ENCODE results near the gene NKAIN4. TPM values are rescaled to one million over a fixed set of nuclear protein-coding genes. Genes with fewer than 3 reads are reported as not detected.

The NKAIN4 gene
- total and polyA plus RNA-seq, 2 experiments from 2014 or later, result 12.6 to 13.2 TPM

DNA sequence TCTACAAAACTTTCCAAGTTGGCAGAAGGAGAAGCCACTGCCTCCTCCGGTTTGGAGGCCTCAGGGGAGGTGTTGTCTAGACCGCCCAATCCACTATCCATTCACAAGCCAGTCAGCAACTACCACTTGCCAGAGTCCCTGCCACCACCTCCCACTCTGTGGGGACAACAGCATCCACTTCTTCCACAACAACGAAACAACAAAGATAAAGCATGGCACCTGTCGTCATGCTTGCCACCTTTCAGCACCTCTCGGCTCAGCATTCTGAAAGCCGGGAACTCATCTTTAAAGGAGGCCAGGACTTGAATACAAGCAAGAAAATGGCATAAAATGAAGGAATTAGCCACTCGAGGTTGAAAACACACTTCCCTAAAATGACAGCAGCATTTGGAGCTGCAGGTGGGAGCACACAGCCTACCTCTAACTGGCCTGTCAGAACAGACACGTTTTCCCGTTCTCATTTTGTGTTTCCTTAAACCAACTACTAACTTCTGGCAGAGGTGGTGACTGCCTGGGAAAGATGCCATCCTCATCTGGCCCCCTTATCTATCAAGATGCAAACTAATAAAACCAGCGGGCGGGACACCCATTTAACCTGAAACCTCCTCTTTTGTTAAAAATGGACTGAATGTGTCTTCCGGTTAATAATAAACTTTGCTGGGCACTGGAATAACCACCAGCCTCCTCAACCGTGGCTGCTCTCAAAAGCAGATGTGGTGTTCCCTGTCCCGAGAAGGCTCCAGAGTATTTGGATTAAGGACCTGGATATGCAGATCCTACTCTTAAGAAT lies 60.1 kb downstream of the NKAIN4 start:
- TF ChIP-seq, protein P1, sequence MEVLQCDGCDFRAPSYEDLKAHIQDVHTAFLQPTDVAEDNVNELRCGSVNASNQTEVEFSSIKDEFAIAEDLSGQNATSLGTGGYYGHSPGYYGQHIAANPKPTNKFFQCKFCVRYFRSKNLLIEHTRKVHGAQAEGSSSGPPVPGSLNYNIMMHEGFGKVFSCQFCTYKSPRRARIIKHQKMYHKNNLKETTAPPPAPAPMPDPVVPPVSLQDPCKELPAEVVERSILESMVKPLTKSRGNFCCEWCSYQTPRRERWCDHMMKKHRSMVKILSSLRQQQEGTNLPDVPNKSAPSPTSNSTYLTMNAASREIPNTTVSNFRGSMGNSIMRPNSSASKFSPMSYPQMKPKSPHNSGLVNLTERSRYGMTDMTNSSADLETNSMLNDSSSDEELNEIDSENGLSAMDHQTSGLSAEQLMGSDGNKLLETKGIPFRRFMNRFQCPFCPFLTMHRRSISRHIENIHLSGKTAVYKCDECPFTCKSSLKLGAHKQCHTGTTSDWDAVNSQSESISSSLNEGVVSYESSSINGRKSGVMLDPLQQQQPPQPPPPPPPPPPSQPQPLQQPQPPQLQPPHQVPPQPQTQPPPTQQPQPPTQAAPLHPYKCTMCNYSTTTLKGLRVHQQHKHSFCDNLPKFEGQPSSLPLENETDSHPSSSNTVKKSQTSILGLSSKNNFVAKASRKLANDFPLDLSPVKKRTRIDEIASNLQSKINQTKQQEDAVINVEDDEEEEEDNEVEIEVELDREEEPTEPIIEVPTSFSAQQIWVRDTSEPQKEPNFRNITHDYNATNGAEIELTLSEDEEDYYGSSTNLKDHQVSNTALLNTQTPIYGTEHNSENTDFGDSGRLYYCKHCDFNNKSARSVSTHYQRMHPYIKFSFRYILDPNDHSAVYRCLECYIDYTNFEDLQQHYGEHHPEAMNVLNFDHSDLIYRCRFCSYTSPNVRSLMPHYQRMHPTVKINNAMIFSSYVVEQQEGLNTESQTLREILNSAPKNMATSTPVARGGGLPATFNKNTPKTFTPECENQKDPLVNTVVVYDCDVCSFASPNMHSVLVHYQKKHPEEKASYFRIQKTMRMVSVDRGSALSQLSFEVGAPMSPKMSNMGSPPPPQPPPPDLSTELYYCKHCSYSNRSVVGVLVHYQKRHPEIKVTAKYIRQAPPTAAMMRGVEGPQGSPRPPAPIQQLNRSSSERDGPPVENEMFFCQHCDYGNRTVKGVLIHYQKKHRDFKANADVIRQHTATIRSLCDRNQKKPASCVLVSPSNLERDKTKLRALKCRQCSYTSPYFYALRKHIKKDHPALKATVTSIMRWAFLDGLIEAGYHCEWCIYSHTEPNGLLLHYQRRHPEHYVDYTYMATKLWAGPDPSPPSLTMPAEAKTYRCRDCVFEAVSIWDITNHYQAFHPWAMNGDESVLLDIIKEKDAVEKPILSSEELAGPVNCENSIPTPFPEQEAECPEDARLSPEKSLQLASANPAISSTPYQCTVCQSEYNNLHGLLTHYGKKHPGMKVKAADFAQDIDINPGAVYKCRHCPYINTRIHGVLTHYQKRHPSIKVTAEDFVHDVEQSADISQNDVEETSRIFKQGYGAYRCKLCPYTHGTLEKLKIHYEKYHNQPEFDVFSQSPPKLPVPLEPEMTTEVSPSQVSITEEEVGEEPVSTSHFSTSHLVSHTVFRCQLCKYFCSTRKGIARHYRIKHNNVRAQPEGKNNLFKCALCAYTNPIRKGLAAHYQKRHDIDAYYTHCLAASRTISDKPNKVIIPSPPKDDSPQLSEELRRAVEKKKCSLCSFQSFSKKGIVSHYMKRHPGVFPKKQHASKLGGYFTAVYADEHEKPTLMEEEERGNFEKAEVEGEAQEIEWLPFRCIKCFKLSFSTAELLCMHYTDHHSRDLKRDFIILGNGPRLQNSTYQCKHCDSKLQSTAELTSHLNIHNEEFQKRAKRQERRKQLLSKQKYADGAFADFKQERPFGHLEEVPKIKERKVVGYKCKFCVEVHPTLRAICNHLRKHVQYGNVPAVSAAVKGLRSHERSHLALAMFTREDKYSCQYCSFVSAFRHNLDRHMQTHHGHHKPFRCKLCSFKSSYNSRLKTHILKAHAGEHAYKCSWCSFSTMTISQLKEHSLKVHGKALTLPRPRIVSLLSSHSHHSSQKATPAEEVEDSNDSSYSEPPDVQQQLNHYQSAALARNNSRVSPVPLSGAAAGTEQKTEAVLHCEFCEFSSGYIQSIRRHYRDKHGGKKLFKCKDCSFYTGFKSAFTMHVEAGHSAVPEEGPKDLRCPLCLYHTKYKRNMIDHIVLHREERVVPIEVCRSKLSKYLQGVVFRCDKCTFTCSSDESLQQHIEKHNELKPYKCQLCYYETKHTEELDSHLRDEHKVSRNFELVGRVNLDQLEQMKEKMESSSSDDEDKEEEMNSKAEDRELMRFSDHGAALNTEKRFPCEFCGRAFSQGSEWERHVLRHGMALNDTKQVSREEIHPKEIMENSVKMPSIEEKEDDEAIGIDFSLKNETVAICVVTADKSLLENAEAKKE (CRISPR knock-in tag; IDR thresholded peaks at IDR 0.05), result no peak
- no peak for TF ChIP-seq ZNF114 (CRISPR knock-in tag; IDR thresholded peaks at IDR 0.05)
- TF ChIP-seq POLR2AphosphoS5 (IDR thresholded peaks at IDR 0.05; ENCODE audit: low read depth), result no peak
- TF ChIP-seq, protein P2, sequence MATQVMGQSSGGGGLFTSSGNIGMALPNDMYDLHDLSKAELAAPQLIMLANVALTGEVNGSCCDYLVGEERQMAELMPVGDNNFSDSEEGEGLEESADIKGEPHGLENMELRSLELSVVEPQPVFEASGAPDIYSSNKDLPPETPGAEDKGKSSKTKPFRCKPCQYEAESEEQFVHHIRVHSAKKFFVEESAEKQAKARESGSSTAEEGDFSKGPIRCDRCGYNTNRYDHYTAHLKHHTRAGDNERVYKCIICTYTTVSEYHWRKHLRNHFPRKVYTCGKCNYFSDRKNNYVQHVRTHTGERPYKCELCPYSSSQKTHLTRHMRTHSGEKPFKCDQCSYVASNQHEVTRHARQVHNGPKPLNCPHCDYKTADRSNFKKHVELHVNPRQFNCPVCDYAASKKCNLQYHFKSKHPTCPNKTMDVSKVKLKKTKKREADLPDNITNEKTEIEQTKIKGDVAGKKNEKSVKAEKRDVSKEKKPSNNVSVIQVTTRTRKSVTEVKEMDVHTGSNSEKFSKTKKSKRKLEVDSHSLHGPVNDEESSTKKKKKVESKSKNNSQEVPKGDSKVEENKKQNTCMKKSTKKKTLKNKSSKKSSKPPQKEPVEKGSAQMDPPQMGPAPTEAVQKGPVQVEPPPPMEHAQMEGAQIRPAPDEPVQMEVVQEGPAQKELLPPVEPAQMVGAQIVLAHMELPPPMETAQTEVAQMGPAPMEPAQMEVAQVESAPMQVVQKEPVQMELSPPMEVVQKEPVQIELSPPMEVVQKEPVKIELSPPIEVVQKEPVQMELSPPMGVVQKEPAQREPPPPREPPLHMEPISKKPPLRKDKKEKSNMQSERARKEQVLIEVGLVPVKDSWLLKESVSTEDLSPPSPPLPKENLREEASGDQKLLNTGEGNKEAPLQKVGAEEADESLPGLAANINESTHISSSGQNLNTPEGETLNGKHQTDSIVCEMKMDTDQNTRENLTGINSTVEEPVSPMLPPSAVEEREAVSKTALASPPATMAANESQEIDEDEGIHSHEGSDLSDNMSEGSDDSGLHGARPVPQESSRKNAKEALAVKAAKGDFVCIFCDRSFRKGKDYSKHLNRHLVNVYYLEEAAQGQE (IDR thresholded peaks at IDR 0.05; ENCODE audit: unreplicated experiment), result no peak
- TF ChIP-seq, protein P3, sequence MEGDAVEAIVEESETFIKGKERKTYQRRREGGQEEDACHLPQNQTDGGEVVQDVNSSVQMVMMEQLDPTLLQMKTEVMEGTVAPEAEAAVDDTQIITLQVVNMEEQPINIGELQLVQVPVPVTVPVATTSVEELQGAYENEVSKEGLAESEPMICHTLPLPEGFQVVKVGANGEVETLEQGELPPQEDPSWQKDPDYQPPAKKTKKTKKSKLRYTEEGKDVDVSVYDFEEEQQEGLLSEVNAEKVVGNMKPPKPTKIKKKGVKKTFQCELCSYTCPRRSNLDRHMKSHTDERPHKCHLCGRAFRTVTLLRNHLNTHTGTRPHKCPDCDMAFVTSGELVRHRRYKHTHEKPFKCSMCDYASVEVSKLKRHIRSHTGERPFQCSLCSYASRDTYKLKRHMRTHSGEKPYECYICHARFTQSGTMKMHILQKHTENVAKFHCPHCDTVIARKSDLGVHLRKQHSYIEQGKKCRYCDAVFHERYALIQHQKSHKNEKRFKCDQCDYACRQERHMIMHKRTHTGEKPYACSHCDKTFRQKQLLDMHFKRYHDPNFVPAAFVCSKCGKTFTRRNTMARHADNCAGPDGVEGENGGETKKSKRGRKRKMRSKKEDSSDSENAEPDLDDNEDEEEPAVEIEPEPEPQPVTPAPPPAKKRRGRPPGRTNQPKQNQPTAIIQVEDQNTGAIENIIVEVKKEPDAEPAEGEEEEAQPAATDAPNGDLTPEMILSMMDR (conservative IDR thresholded peaks at IDR 0.05; ENCODE audit: low read depth in 2 of 2), result no peak
- TF ChIP-seq ZNF331 (CRISPR knock-in tag; IDR thresholded peaks at IDR 0.05; ENCODE audit: low read depth), result no peak
- TF ChIP-seq STAT1 (IDR thresholded peaks at IDR 0.05; ENCODE audit: unreplicated experiment), result no peak
- TF ChIP-seq NANOG (IDR thresholded peaks at IDR 0.05; ENCODE audit: borderline replicate concordance), result no peak
- TF ChIP-seq, protein P4, sequence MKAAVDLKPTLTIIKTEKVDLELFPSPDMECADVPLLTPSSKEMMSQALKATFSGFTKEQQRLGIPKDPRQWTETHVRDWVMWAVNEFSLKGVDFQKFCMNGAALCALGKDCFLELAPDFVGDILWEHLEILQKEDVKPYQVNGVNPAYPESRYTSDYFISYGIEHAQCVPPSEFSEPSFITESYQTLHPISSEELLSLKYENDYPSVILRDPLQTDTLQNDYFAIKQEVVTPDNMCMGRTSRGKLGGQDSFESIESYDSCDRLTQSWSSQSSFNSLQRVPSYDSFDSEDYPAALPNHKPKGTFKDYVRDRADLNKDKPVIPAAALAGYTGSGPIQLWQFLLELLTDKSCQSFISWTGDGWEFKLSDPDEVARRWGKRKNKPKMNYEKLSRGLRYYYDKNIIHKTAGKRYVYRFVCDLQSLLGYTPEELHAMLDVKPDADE (IDR thresholded peaks at IDR 0.05), result no peak
- no peak for TF ChIP-seq EZH2phosphoT487 (IDR thresholded peaks at IDR 0.05; ENCODE audit: unreplicated experiment)
- no peak for TF ChIP-seq CREB1 (CRISPR knock-in tag; IDR thresholded peaks at IDR 0.05; ENCODE audit: low read depth)
- no peak for TF ChIP-seq EZH2 (IDR thresholded peaks at IDR 0.05; ENCODE audit: low read depth, unreplicated experiment)
- TF ChIP-seq JUNB (IDR thresholded peaks at IDR 0.05; ENCODE audit: unreplicated experiment), result no peak
- H3K36me3 Mint-ChIP-seq (ENCODE audit: low read depth), result peaks cover 32% of the 10 kb centered on the region
- peaks cover 11% of the 10 kb centered on the region for H3K4me1 ChIP-seq (ENCODE audit: insufficient read depth)
- no peak overlapping the region for H2AFZ ChIP-seq
- H3K27me3 ChIP-seq (ENCODE audit: insufficient read depth), result no peaks in the 10 kb centered on the region
- peaks cover 7% of the 10 kb centered on the region; the same call in 1 of the 2 replicates for H3K36me3 ChIP-seq (ENCODE audit: insufficient read depth)
- H3K27ac Mint-ChIP-seq, result no peak overlapping the region
- H3K9me2 ChIP-seq (ENCODE audit: insufficient read depth), result no peaks in the 10 kb centered on the region
- H3K4me1 Mint-ChIP-seq, result peaks cover 24% of the 10 kb centered on the region; the same call in 2 of the 3 replicates
- H3K27me3 Mint-ChIP-seq (ENCODE audit: insufficient read depth, low read depth, poor library complexity), result peaks cover 21% of the 10 kb centered on the region
- no peaks in the 10 kb centered on the region for H3K9me3 Mint-ChIP-seq
- no peak for DNase-seq (ENCODE audit: low spot score)
- no peak overlapping the region for H3K4me3 Mint-ChIP-seq
- peak overlapping the region; percentile 32; the same call in 1 of the 2 replicates for H3K27ac ChIP-seq (ENCODE audit: low read depth)
- peaks cover 46% of the 10 kb centered on the region for H3K79me2 ChIP-seq (replicated peaks; ENCODE audit: insufficient read depth)
- H3F3A ChIP-seq (replicated peaks; ENCODE audit: low read depth), result 0 out of 2 replicates have a peak, but pooled peaks cover 10% of the 10 kb centered on the region
- H4K20me1 ChIP-seq (replicated peaks; ENCODE audit: insufficient read depth), result peaks cover 39% of the 10 kb centered on the region
- H3K4me2 ChIP-seq, result no peak overlapping the region
- H3K4me3 ChIP-seq, result no peak overlapping the region
- ATAC-seq, result no peak
